Astrocyte (in vitro differentiated cells and primary cell): ENCODE data around the gene NEMP1. TPM values are rescaled to one million over a fixed set of nuclear protein-coding genes. Genes with fewer than 3 reads are reported as not detected.

Experiments used
- DNase-seq: peaks from one replicate; pipeline ENCODE4 v3.0.0-alpha.2; 2010; ENCODE audit warnings: low read depth
- FAIRE-seq: peaks from 2 replicates; lab custom pipeline; 2011; peaks lifted over from hg19 to GRCh38; lab: Jason Lieb, UNC
- H2AFZ ChIP-seq: 2 replicates; pipeline ENCODE4 v1.6.0; 2012; ENCODE audit warnings: low read depth, low read length, inconsistent platforms
- H3K27ac ChIP-seq: 2 replicates; pipeline ENCODE4 v1.5.1; 2011; ENCODE audit warnings: low read depth, low read length, inconsistent platforms
- H3K27me3 ChIP-seq: 2 replicates; pipeline ENCODE4 v1.6.0; 2011; ENCODE audit warnings: low read length, inconsistent platforms; ENCODE audit not compliant: insufficient read depth
- H3K36me3 ChIP-seq: 2 replicates; pipeline ENCODE4 v1.5.1; 2011; ENCODE audit warnings: low read length, inconsistent platforms; ENCODE audit not compliant: insufficient read depth
- H3K4me1 ChIP-seq: 2 replicates; pipeline ENCODE4 v1.5.1; 2011; ENCODE audit warnings: low read length, inconsistent platforms; ENCODE audit not compliant: insufficient read depth
- H3K4me2 ChIP-seq: 2 replicates; pipeline ENCODE4 v1.6.0; 2012; ENCODE audit warnings: low read length, inconsistent platforms
- H3K4me3 ChIP-seq: 2 replicates; pipeline ENCODE4 v1.5.1; 2011; ENCODE audit warnings: low read depth, mild to moderate bottlenecking, low read length, inconsistent platforms; ENCODE audit not compliant: insufficient read depth
- H3K79me2 ChIP-seq: 2 replicates; pipeline ENCODE4 v1.6.0; 2012; ENCODE audit warnings: mild to moderate bottlenecking, low read length, inconsistent platforms; ENCODE audit not compliant: insufficient read depth
- H3K9ac ChIP-seq: 2 replicates; pipeline ENCODE4 v1.6.0; 2012; ENCODE audit warnings: mild to moderate bottlenecking, low read length, inconsistent platforms
- H3K9me3 ChIP-seq: 2 replicates; pipeline ENCODE4 v1.5.1; 2012; ENCODE audit warnings: low read depth, mild to moderate bottlenecking, low read length, inconsistent platforms; ENCODE audit not compliant: insufficient read depth
- H4K20me1 ChIP-seq: 2 replicates; pipeline ENCODE4 v1.6.0; 2012; ENCODE audit warnings: low read length, inconsistent platforms; ENCODE audit not compliant: insufficient read depth
- H3K27ac Mint-ChIP-seq: one replicate; pipeline ENCODE4 v1.8.0; 2021; ENCODE audit warnings: mild to moderate bottlenecking, mixed read lengths; ENCODE audit not compliant: unreplicated experiment
- H3K27me3 Mint-ChIP-seq: one replicate; pipeline ENCODE4 v1.8.0; 2021; ENCODE audit warnings: low read depth, mixed read lengths; ENCODE audit not compliant: unreplicated experiment
- H3K36me3 Mint-ChIP-seq: one replicate; pipeline ENCODE4 v1.8.0; 2021; ENCODE audit warnings: low read depth, mixed read lengths; ENCODE audit not compliant: unreplicated experiment
- H3K4me1 Mint-ChIP-seq: one replicate; pipeline ENCODE4 v1.8.0; 2021; ENCODE audit warnings: low read depth, mixed read lengths; ENCODE audit not compliant: unreplicated experiment
- H3K4me3 Mint-ChIP-seq: one replicate; pipeline ENCODE4 v1.8.0; 2021; ENCODE audit warnings: mild to moderate bottlenecking, moderate library complexity, mixed read lengths; ENCODE audit not compliant: unreplicated experiment
- H3K9me3 Mint-ChIP-seq: one replicate; pipeline ENCODE4 v1.8.0; 2021; ENCODE audit warnings: mild to moderate bottlenecking, mixed read lengths; ENCODE audit not compliant: unreplicated experiment
- CTCF ChIP-seq: IDR thresholded peaks from 2 replicates; pipeline ENCODE4 v1.5.1; 2011; ENCODE audit warnings: low read depth, mild to moderate bottlenecking, inconsistent platforms, low read length, moderate library complexity; ENCODE audit not compliant: insufficient read depth
- EZH2 ChIP-seq: IDR thresholded peaks from 2 replicates; pipeline ENCODE4 v1.6.1; 2012; ENCODE audit warnings: mild to moderate bottlenecking, low read length, inconsistent platforms; ENCODE audit not compliant: insufficient read depth
- total RNA-seq: library from RNA; stranded (reverse); gene quantifications from 2 replicates; pipeline ENCODE4 v1.2.1, GENCODE V29; 2021

The NEMP1 gene
- total RNA-seq, 1 donor from 2014 or later = 10.6 TPM

- Mint-ChIP-seq H3K27ac (peak overlapping the region; percentile 24), H3K4me3 (peak overlapping the region; percentile 88), H3K27me3 (peaks cover 4% of the 10 kb centered on the region), H3K4me1 (peaks cover 5% of the 10 kb centered on the region), H3K36me3 (peaks cover 6% of the 10 kb centered on the region), H3K9me3 (no peaks in the 10 kb centered on the region)
- no peaks in the 10 kb centered on the region for H3K36me3 ChIP-seq
- no peak for TF ChIP-seq CTCF
- TF ChIP-seq EZH2 = no peak
- no peaks in the 10 kb centered on the region for H3K27me3 ChIP-seq
- no peak overlapping the region for H3K27ac ChIP-seq
- H3K4me2 ChIP-seq = peak overlapping the region; percentile 90
- H3K9ac ChIP-seq = no peak overlapping the region
- peak overlapping the region; percentile 76 for H2AFZ ChIP-seq
- peaks cover 29% of the 10 kb centered on the region for H3K4me1 ChIP-seq
- no peak for FAIRE-seq
- H4K20me1 ChIP-seq = peaks cover 5% of the 10 kb centered on the region
- peak overlapping the region; percentile 63 for H3K4me3 ChIP-seq
- no peak for DNase-seq
- no peaks in the 10 kb centered on the region for H3K9me3 ChIP-seq
- H3K79me2 ChIP-seq = no peaks in the 10 kb centered on the region
These were observed 30.9 kb upstream of the NEMP1 start for GRCh38 chr12:57109207-57110103.

- Histone ChIP-seq H3K27me3 (no peaks in the 10 kb centered on the region), H3K36me3 (no peaks in the 10 kb centered on the region), H4K20me1 (peaks cover 5% of the 10 kb centered on the region), H3K9ac (no peak overlapping the region), H3K4me1 (peaks cover 28% of the 10 kb centered on the region), H3K4me3 (no peak overlapping the region), H3K79me2 (no peaks in the 10 kb centered on the region), H3K27ac (no peak overlapping the region), H3K9me3 (no peaks in the 10 kb centered on the region), H2AFZ (no peak overlapping the region), H3K4me2 (no peak overlapping the region)
- no peak overlapping the region for H3K4me3 Mint-ChIP-seq
- FAIRE-seq (no peak), DNase-seq (no peak)
- H3K27ac Mint-ChIP-seq = no peak overlapping the region
- peaks cover 6% of the 10 kb centered on the region for H3K36me3 Mint-ChIP-seq
- peaks cover 2% of the 10 kb centered on the region for H3K27me3 Mint-ChIP-seq
- H3K4me1 Mint-ChIP-seq = peaks cover 2% of the 10 kb centered on the region
- TF ChIP-seq CTCF (no peak), EZH2 (no peak)
- H3K9me3 Mint-ChIP-seq = no peaks in the 10 kb centered on the region
These were observed 29.0 kb upstream of the NEMP1 start for GRCh38 chr12:57107456-57108155.
